ENCODE results near the gene HSF4. TPM values are rescaled to one million over a fixed set of nuclear protein-coding genes. Genes with fewer than 3 reads are reported as not detected.

HSF4 gene
- total RNA-seq, 4 donors from 2014 or later: 29.5 to 136 (median 76.6) TPM

DNA sequence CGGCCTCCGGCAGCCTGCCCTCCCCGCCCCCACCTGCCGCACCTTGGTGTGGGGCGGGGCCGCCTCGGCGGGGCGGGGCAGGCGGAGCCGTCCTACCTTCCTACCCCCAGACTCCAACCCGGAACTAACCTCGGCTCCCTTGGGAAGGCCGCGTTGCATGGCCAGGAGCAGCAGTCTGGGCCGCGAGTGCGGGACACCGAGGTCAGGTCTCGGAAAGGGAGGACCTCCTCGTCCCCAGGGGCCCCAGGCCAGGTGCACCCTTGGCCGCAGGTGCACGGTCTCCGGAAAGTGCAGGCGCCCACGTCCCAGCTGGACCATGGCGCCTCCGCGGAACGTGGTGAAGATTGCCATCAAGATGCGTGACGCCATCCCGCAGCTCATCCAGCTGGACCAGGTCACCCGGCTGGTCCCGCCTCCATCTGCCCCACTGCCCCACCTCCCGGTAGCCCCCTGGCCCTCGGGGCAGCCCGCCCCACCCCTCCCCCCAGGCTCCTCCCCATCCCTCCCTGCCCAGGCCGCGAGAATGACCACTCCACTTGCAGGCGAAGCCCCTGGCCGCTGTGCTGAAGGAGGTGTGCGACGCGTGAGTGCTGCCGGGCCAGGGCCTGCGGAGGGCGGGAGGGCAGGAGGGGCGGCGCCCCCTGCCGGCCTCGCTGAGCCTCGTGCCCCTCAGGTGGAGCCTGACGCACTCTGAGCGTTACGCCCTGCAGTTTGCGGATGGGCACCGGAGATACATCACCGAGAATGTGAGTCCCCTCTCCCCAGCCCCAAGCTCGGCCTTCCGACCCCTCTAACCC is 34.7 kb downstream of the HSF4 start, which contains the start of gene ELMO3:
Gene ELMO3 (plus strand): TSS at position 121 of the 797 bp plus-strand sequence. CDS start 196 bp downstream, at position 317.
- WGBS, 2 donors (ENCODE audit: low coverage in 1 of 2): 2 to 44% methylated on average over 7 to 55 of the region's 61 CpGs
- DNase-seq: peak; percentile 88
- peaks cover 0 to 19% (median 18%) of the 10 kb centered on the region in 4 donors for H3K4me1 ChIP-seq
- TF ChIP-seq POLR2AphosphoS5 (IDR thresholded peaks at IDR 0.05) (peak; percentile 81 to 96 (median 94)), EP300 (IDR thresholded peaks at IDR 0.05; ENCODE audit: low read depth) (no peak), POLR2A (IDR thresholded peaks at IDR 0.05) (peak; percentile 94)
- TF ChIP-seq, protein P1, sequence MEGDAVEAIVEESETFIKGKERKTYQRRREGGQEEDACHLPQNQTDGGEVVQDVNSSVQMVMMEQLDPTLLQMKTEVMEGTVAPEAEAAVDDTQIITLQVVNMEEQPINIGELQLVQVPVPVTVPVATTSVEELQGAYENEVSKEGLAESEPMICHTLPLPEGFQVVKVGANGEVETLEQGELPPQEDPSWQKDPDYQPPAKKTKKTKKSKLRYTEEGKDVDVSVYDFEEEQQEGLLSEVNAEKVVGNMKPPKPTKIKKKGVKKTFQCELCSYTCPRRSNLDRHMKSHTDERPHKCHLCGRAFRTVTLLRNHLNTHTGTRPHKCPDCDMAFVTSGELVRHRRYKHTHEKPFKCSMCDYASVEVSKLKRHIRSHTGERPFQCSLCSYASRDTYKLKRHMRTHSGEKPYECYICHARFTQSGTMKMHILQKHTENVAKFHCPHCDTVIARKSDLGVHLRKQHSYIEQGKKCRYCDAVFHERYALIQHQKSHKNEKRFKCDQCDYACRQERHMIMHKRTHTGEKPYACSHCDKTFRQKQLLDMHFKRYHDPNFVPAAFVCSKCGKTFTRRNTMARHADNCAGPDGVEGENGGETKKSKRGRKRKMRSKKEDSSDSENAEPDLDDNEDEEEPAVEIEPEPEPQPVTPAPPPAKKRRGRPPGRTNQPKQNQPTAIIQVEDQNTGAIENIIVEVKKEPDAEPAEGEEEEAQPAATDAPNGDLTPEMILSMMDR (IDR thresholded peaks at IDR 0.05): peak; percentile 39 to 69 (median 52)
- H3K9me3 ChIP-seq: no peaks in the 10 kb centered on the region
- no peaks in the 10 kb centered on the region for H3K27me3 ChIP-seq
- H3K36me3 ChIP-seq: peaks cover 0 to 50% (median 11%) of the 10 kb centered on the region in 4 donors
- H3K27ac ChIP-seq: peak within 1 kb of the TSS; percentile 86 to 93 (median 88)
- in situ Hi-C loops (cut with MboI; ENCODE audit: low pct_ligation_motif_present in 1 of 4, low pct_unique_long_range_greater_than_20kb in 1 of 4, low sequenced_read_pairs in 3 of 4): no loop called here
- peak within 1 kb of the TSS; percentile 8 to 54 (median 39) for H3K4me3 ChIP-seq
- intact Hi-C loops (cut with DNase I; ENCODE audit: low total_unique reads): no loop called here

DNA sequence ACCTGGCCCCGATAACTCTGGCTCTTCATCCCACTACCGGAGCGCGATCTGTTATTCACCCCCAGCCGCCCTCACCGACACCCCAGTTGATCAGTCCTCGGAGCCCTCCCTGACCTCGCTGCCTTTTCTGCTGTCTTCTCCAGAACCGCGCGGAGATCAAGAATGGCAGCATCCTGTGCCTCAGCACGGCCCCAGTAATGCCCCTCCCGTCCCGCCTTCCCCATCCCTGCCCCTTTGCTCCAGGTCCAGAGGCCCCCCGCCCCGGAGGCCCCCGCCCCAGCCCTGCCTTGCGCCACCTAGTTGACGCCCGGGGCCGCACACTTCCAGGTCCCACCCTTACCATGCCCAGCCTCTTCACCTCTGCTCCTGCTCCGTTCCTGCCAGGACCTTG is 35.3 kb downstream of the HSF4 start:
- no peaks in the 10 kb centered on the region for H3K27me3 ChIP-seq
- intact Hi-C loops (cut with DNase I; ENCODE audit: low total_unique reads): no loop called here
- peak overlapping the region; percentile 86 to 93 (median 88) for H3K27ac ChIP-seq
- H3K4me1 ChIP-seq: peaks cover 0 to 19% (median 18%) of the 10 kb centered on the region in 4 donors
- in situ Hi-C loops (cut with MboI; ENCODE audit: low pct_ligation_motif_present in 1 of 4, low pct_unique_long_range_greater_than_20kb in 1 of 4, low sequenced_read_pairs in 3 of 4): no loop called here
- no peaks in the 10 kb centered on the region for H3K9me3 ChIP-seq
- H3K36me3 ChIP-seq: peaks cover 0 to 48% (median 9%) of the 10 kb centered on the region in 4 donors
- no peak for TF ChIP-seq POLR2A (IDR thresholded peaks at IDR 0.05)
- TF ChIP-seq POLR2AphosphoS5 (IDR thresholded peaks at IDR 0.05): no peak
- TF ChIP-seq, protein P1 (IDR thresholded peaks at IDR 0.05): peak in 3 of 5 experiments; percentile 10 to 50 (median 23)
- no peak for TF ChIP-seq EP300 (IDR thresholded peaks at IDR 0.05; ENCODE audit: low read depth)
- WGBS, 2 donors (ENCODE audit: low coverage in 1 of 2): 38 to 40% methylated on average over 2 to 19 of the region's 22 CpGs
- H3K4me3 ChIP-seq: peak overlapping the region in 3 of 4 donors; percentile 31 to 54 (median 47)
- peak; percentile 63 for DNase-seq

DNA sequence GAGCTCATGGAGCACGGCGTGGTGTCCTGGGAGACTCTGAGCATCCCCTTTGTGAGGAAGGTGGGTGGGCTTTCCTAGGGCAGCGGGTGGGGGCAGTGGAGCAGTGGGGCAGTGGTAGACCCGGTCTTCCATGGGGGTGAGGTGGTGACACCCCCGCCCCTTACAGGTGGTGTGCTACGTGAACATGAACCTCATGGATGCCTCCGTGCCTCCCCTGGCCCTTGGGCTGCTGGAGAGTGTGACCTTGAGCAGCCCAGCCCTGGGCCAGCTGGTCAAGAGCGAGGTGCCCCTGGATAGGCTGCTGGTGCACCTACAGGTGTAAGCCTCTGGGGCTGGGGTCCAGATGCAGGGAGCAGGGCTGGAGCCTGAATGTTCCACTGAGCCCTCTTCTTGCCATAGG is 35.9 kb downstream of the HSF4 start:
- WGBS, 2 donors (ENCODE audit: low coverage in 1 of 2): 90% methylated on average over 6 of the region's 8 CpGs; no CpG with 5 or more reads in 1 of the 2 donors
- no peak for TF ChIP-seq EP300 (IDR thresholded peaks at IDR 0.05; ENCODE audit: low read depth)
- no peak for TF ChIP-seq POLR2A (IDR thresholded peaks at IDR 0.05)
- no peak for TF ChIP-seq POLR2AphosphoS5 (IDR thresholded peaks at IDR 0.05)
- TF ChIP-seq, protein P1 (IDR thresholded peaks at IDR 0.05): no peak
- Histone ChIP-seq H3K4me1 (peaks cover 0 to 19% (median 18%) of the 10 kb centered on the region in 4 donors), H3K27ac (peak overlapping the region in 1 of 4 donors; percentile 93), H3K36me3 (peaks cover 0 to 41% (median 6%) of the 10 kb centered on the region in 4 donors), H3K27me3 (no peaks in the 10 kb centered on the region), H3K4me3 (peak overlapping the region in 1 of 4 donors; percentile 54), H3K9me3 (no peaks in the 10 kb centered on the region)
- intact Hi-C loops (cut with DNase I; ENCODE audit: low total_unique reads): no loop called here
- in situ Hi-C loops (cut with MboI; ENCODE audit: low pct_ligation_motif_present in 1 of 4, low pct_unique_long_range_greater_than_20kb in 1 of 4, low sequenced_read_pairs in 3 of 4): no loop called here
- no peak for DNase-seq

Measured in transverse colon (tissue), 4 donors.